H9 (cell line): Measurements from ENCODE around the gene ATP8A1. TPM values are rescaled to one million over a fixed set of nuclear protein-coding genes. Genes with fewer than 3 reads are reported as not detected.
A peak's percentile ranks its signal among the peaks of the same experiment; 100 is the strongest.

Experiments
- DNase-seq: peaks from one replicate; pipeline ENCODE4 v3.0.0-alpha.2; 2017
- H2AFZ ChIP-seq: one replicate; pipeline ENCODE4 v1.6.1; 2013; ENCODE audit warnings: mild to moderate bottlenecking, low read length, control low read depth, moderate library complexity
- H2AK5ac ChIP-seq: 2 replicates; pipeline ENCODE4 v1.6.1; 2013; ENCODE audit warnings: low read length, control low read depth, mixed read lengths; ENCODE audit not compliant: insufficient read length
- H2BK120ac ChIP-seq: one replicate; pipeline ENCODE4 v1.6.1; 2013; ENCODE audit warnings: low read depth, mild to moderate bottlenecking, low read length, control low read depth, inconsistent platforms; ENCODE audit not compliant: poor library complexity, severe bottlenecking
- H2BK12ac ChIP-seq: 2 replicates; pipeline ENCODE4 v1.6.1; 2013; ENCODE audit warnings: low read length, control low read depth, mixed read lengths, low read depth; ENCODE audit not compliant: insufficient read length
- H2BK15ac ChIP-seq: 2 replicates; pipeline ENCODE4 v1.6.1; 2013; ENCODE audit warnings: low read depth, low read length, control low read depth
- H2BK20ac ChIP-seq: one replicate; pipeline ENCODE4 v1.6.1; 2013; ENCODE audit warnings: low read depth, mild to moderate bottlenecking, low read length, control low read depth, inconsistent platforms; ENCODE audit not compliant: poor library complexity, severe bottlenecking
- H2BK5ac ChIP-seq: 2 replicates; pipeline ENCODE4 v1.6.1; 2013; ENCODE audit warnings: low read length, control low read depth, mixed read lengths; ENCODE audit not compliant: insufficient read length
- H3K14ac ChIP-seq: 2 replicates; pipeline ENCODE4 v1.6.1; 2013; ENCODE audit warnings: low read length, control low read depth; ENCODE audit not compliant: insufficient read depth
- H3K18ac ChIP-seq: 2 replicates; pipeline ENCODE4 v1.6.1; 2013; ENCODE audit warnings: low read depth, mild to moderate bottlenecking, mixed read lengths, low read length, control low read depth; ENCODE audit not compliant: insufficient read length
- H3K23ac ChIP-seq: 2 replicates; pipeline ENCODE4 v1.6.1; 2013; ENCODE audit warnings: low read length, control low read depth, mixed read lengths, low read depth; ENCODE audit not compliant: insufficient read length
- H3K23me2 ChIP-seq: 2 replicates; pipeline ENCODE4 v1.6.1; 2013; ENCODE audit warnings: low read depth, mild to moderate bottlenecking, mixed read lengths, low read length, control low read depth; ENCODE audit not compliant: insufficient read length, poor library complexity, severe bottlenecking
- H3K27ac ChIP-seq: 2 replicates; pipeline ENCODE4 v1.5.1; 2013; ENCODE audit warnings: low read length, control low read depth, mixed read lengths, low read depth; ENCODE audit not compliant: insufficient read length
- H3K27me3 ChIP-seq: 2 replicates; pipeline ENCODE4 v1.6.1; 2013; ENCODE audit warnings: low read length, control low read depth, inconsistent platforms; ENCODE audit not compliant: insufficient read depth
- H3K4ac ChIP-seq: 2 replicates; pipeline ENCODE4 v1.6.1; 2013; ENCODE audit warnings: low read depth, mild to moderate bottlenecking, control low read depth, inconsistent platforms, low read length, moderate library complexity
- H3K4me1 ChIP-seq: 2 replicates; pipeline ENCODE4 v1.6.1; 2013; ENCODE audit warnings: low read length, control low read depth, inconsistent platforms; ENCODE audit not compliant: insufficient read depth
- H3K4me2 ChIP-seq: 2 replicates; pipeline ENCODE4 v1.6.1; 2013; ENCODE audit warnings: low read length, control low read depth, mixed read lengths; ENCODE audit not compliant: insufficient read length, insufficient read depth
- H3K56ac ChIP-seq: 2 replicates; pipeline ENCODE4 v1.6.1; 2013; ENCODE audit warnings: low read depth, mild to moderate bottlenecking, mixed read lengths, low read length, control low read depth; ENCODE audit not compliant: insufficient read length
- H3K79me1 ChIP-seq: 2 replicates; pipeline ENCODE4 v1.6.1; 2013; ENCODE audit warnings: low read depth, mild to moderate bottlenecking, moderate library complexity, low read length, control low read depth, inconsistent platforms; ENCODE audit not compliant: insufficient read depth, poor library complexity, severe bottlenecking
- H3K79me2 ChIP-seq: 2 replicates; pipeline ENCODE4 v1.6.1; 2013; ENCODE audit warnings: low read length, control low read depth, inconsistent platforms; ENCODE audit not compliant: insufficient read depth
- H3K9ac ChIP-seq: 2 replicates; pipeline ENCODE4 v1.6.1; 2013; ENCODE audit warnings: low read length, control low read depth, mixed read lengths; ENCODE audit not compliant: insufficient read length; ENCODE audit errors: extremely low read depth
- H3K9me3 ChIP-seq: one replicate; pipeline ENCODE4 v1.6.1; 2013; ENCODE audit warnings: low read depth, low read length, inconsistent platforms; ENCODE audit not compliant: control insufficient read depth
- H3T11ph ChIP-seq: one replicate; pipeline ENCODE4 v1.6.1; 2013; ENCODE audit warnings: mild to moderate bottlenecking, low read length, control low read depth, inconsistent platforms
- H4K20me1 ChIP-seq: one replicate; pipeline ENCODE4 v1.6.1; 2013; ENCODE audit not compliant: control insufficient read depth, insufficient read length, insufficient read depth
- H4K5ac ChIP-seq: 2 replicates; pipeline ENCODE4 v1.6.1; 2013; ENCODE audit warnings: low read depth, mild to moderate bottlenecking, mixed read lengths, low read length, control low read depth; ENCODE audit not compliant: insufficient read length
- H4K8ac ChIP-seq: replicated peaks from 2 replicates; pipeline ENCODE4 v1.6.1; 2013; ENCODE audit warnings: low read length, control low read depth, mixed read lengths, low read depth; ENCODE audit not compliant: insufficient read length
- H4K91ac ChIP-seq: 2 replicates; pipeline ENCODE4 v1.6.1; 2013; ENCODE audit warnings: low read depth, mild to moderate bottlenecking, moderate library complexity, mixed read lengths, low read length, control low read depth; ENCODE audit not compliant: insufficient read length
- H3K27ac Mint-ChIP-seq, 3 experiments: 2 replicates in 2 of 3; 3 replicates in 1 of 3; pipeline ENCODE4 v1.8.0; 2020 to 2021; ENCODE audit warnings: mixed read lengths in 3 of 3, mild to moderate bottlenecking in 1 of 3, moderate library complexity in 1 of 3
- H3K27me3 Mint-ChIP-seq: 2 replicates; pipeline ENCODE4 v1.8.0; 2021; ENCODE audit warnings: low read depth, mild to moderate bottlenecking, moderate library complexity, mixed read lengths
- H3K36me3 Mint-ChIP-seq, 3 experiments: 2 replicates in 2 of 3; 3 replicates in 1 of 3; pipeline ENCODE4 v1.8.0; 2020 to 2021; ENCODE audit warnings: low read depth in 3 of 3, mixed read lengths in 3 of 3; ENCODE audit not compliant: insufficient read depth in 1 of 3
- H3K4me1 Mint-ChIP-seq, 2 experiments: 2 replicates each; pipeline ENCODE4 v1.8.0; 2020; ENCODE audit warnings: mixed read lengths in 2 of 2
- H3K4me3 Mint-ChIP-seq, 2 experiments: 2 replicates in 1 of 2; 3 replicates in 1 of 2; pipeline ENCODE4 v1.8.0; 2020 to 2021; ENCODE audit warnings: mild to moderate bottlenecking in 2 of 2, mixed read lengths in 2 of 2, moderate library complexity in 1 of 2
- H3K9me3 Mint-ChIP-seq, 2 experiments: 2 replicates in 1 of 2; 3 replicates in 1 of 2; pipeline ENCODE4 v1.8.0; 2020; ENCODE audit warnings: mild to moderate bottlenecking in 2 of 2, mixed read lengths in 2 of 2, moderate library complexity in 1 of 2
- WGBS: extraction: QIAGEN DNeasy Blood & Tissue Kit; methylation state at CpG from one replicate; pipeline ENCODE4 v1.1.7; 2013; ENCODE audit warnings: missing lambda C conversion rate, low lambda C conversion rate, mixed read lengths; ENCODE audit not compliant: insufficient read length; ENCODE audit errors: extremely low coverage; 5-methylcytosine and 5-hydroxymethylcytosine counted together
- total RNA-seq: library from RNA; stranded (reverse); gene quantifications from 2 replicates; pipeline ENCODE4 v1.2.1, GENCODE V29; 2021
- TF ChIP-seq, protein P1 (sequence below): fragments of 200-600 bp; sonication (generic); conservative IDR thresholded peaks from 3 replicates; pipeline ENCODE4 v1.8.0; 2021; ENCODE audit warnings: antibody characterized with exemption, mild to moderate bottlenecking

Gene ATP8A1
- total RNA-seq, 1 experiment from 2014 or later, result 5.1 TPM

GRCh38 chr4:42654631-42655268, 2.2 kb downstream of the ATP8A1 start:
- Mint-ChIP-seq H3K9me3 (peaks cover 5 to 20% of the 10 kb centered on the region in 2 experiments; a peak in 4 of 5 replicates), H3K4me3 (peak overlapping the region in 1 of 2 experiments; percentile 96; a peak in 2 of 5 replicates), H3K27me3 (peaks cover 17% of the 10 kb centered on the region), H3K27ac (no peak overlapping the region; a peak in 1 of 7 replicates), H3K36me3 (peaks cover 2 to 26% (median 22%) of the 10 kb centered on the region in 3 experiments), H3K4me1 (peaks cover 23 to 40% of the 10 kb centered on the region in 2 experiments)
- no peaks in the 10 kb centered on the region for H3K9me3 ChIP-seq
- no peaks in the 10 kb centered on the region for H4K20me1 ChIP-seq
- H3K14ac ChIP-seq, result no peak overlapping the region
- H3K79me1 ChIP-seq, result no peaks in the 10 kb centered on the region
- H3K4me1 ChIP-seq, result no peaks in the 10 kb centered on the region
- no peak overlapping the region for H3T11ph ChIP-seq
- H2BK12ac ChIP-seq, result no peak overlapping the region
- H3K4me2 ChIP-seq, result no peak overlapping the region
- no peak overlapping the region for H3K56ac ChIP-seq
- no peak overlapping the region for H3K4ac ChIP-seq
- H2AFZ ChIP-seq, result no peak overlapping the region
- WGBS, result no CpG with 5 or more reads among the region's 2 CpGs
- H2BK5ac ChIP-seq, result no peak overlapping the region
- H4K5ac ChIP-seq, result no peak overlapping the region
- TF ChIP-seq, protein P1, sequence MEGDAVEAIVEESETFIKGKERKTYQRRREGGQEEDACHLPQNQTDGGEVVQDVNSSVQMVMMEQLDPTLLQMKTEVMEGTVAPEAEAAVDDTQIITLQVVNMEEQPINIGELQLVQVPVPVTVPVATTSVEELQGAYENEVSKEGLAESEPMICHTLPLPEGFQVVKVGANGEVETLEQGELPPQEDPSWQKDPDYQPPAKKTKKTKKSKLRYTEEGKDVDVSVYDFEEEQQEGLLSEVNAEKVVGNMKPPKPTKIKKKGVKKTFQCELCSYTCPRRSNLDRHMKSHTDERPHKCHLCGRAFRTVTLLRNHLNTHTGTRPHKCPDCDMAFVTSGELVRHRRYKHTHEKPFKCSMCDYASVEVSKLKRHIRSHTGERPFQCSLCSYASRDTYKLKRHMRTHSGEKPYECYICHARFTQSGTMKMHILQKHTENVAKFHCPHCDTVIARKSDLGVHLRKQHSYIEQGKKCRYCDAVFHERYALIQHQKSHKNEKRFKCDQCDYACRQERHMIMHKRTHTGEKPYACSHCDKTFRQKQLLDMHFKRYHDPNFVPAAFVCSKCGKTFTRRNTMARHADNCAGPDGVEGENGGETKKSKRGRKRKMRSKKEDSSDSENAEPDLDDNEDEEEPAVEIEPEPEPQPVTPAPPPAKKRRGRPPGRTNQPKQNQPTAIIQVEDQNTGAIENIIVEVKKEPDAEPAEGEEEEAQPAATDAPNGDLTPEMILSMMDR, result no peak
- H4K8ac ChIP-seq, result no peak overlapping the region
- H2BK120ac ChIP-seq, result no peak overlapping the region
- H3K23ac ChIP-seq, result no peak overlapping the region
- H3K18ac ChIP-seq, result no peak overlapping the region
- H3K9ac ChIP-seq, result no peak overlapping the region
- no peaks in the 10 kb centered on the region for H3K79me2 ChIP-seq
- no peak overlapping the region for H4K91ac ChIP-seq
- no peak overlapping the region for H2AK5ac ChIP-seq
- peaks cover 10% of the 10 kb centered on the region for H3K23me2 ChIP-seq
- H3K27me3 ChIP-seq, result no peaks in the 10 kb centered on the region
- H2BK20ac ChIP-seq, result no peak overlapping the region
- no peak overlapping the region for H2BK15ac ChIP-seq
- DNase-seq, result no peak
- no peak overlapping the region for H3K27ac ChIP-seq
